HG02588 (cell line): ENCODE data around the gene CREBL2.
"Not testable (repeated sequence)": the region's sequence is repeated elsewhere in the genome, so short reads cannot be mapped to it uniquely, and the experiment has no call there.

Source experiments
- ATAC-seq: cut with Tn5 transposase; IDR thresholded peaks from one replicate; pipeline ENCODE4 v1.9.1; 2021; ENCODE audit warnings: mild to moderate bottlenecking, moderate library complexity; ENCODE audit not compliant: unreplicated experiment

The CREBL2 gene

GRCh38 chr12:12611512-12612306, at the start of gene CREBL2:
Gene CREBL2 (plus strand): TSS chr12:12611876. CDS start chr12:12612173, 297 bp downstream.
- peak; percentile 78 for ATAC-seq

DNA sequence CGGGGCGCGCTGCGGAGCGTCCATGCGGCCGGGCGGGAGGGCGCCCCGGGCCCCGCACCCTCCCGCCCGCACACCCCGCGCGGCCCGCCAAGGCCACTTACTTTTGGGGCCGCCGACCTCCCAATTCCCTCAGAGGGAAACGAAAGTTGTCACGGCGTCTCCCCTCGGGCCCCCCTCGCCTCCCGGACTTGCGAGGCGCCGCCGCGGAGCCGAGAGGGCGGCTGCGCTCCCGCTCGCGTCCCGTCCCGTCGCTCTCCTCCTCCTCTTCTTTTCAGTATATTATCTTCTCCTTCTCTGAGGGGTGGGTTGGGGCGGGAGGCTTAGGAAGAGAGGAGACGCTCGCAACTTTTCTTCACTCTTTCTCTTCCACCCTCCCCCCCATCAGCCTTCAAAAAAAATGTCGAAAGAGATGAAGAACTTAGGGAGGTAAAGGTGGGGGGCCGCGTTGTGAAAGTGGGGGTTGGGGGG, 49.6 kb upstream of the CREBL2 start:
- ATAC-seq, result no peak

GRCh38 chr12:12562585-12563261, 49.0 kb upstream of the CREBL2 start, which contains the start of gene DUSP16:
Gene DUSP16 (minus strand): TSS chr12:12562863. CDS start chr12:12521098, 41,765 bp downstream.
- peak; percentile 78 for ATAC-seq

- ATAC-seq, result no peak
Observed at GRCh38 chr12:12563290-12563928, 48.3 kb upstream of the CREBL2 start.

DNA sequence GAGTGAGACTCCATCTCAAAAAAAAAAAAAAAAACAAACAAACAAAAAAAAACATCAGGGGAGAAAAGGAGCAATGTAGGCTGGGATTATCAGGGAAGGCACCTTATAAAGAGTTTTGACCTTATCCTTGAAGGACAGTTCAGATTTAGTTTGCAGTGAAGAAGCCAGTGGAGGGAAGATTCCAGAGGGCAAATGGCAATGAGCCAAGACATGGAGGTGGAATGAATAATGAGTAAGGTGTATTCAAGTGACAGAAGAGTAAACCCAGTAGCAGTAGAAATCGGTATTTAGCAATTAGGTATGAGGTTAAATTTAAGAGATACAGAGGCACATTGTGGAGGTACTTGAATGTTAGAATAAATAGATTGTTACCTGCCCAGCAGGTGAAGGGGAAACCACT, 46.8 kb upstream of the CREBL2 start:
- ATAC-seq, result no peak

- ATAC-seq, result not testable (repeated sequence)
Observed at GRCh38 chr12:12565971-12566370, 45.7 kb upstream of the CREBL2 start.

- no peak for ATAC-seq
Observed at GRCh38 chr12:12572659-12573058, 39.0 kb upstream of the CREBL2 start.

GRCh38 chr12:12577786-12578185, 33.9 kb upstream of the CREBL2 start:
- ATAC-seq, result no peak

- not testable (repeated sequence) for ATAC-seq
Observed at GRCh38 chr12:12580716-12581115, 31.0 kb upstream of the CREBL2 start.

DNA sequence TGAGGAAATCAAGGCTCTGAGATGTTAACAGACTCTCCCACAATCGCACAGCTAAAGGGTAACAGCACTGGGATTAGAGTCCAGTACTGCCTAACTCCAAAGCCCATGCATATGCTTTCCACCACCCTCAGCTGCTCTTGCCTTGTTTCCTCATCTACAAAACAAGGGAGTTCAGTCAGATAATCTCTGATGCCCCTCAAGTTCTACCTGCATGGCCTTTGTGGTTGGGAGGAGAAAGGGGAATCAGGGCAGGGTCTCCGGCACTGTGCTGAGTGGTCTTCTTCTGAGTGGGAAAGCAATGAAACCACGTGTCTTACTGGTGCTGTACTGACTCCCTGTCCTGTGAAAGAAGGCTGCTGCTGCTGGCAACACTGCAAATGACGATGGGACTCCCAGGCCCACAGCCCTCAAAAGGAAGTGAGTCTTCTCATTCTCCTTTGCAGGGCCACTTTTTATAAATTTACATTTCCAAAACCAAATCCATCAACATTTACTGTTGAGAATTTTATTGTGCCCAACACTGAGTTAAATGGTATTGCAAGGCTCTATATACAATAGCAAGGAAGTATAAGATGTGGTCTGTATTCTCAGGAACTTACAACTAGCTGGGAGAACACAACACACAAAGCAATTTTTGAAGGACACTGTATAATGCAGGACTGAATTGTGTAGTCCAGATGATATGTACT, 29.3 kb upstream of the CREBL2 start:
- ATAC-seq, result no peak

GRCh38 chr12:12582895-12583303, 28.8 kb upstream of the CREBL2 start:
- peak; percentile 88 for ATAC-seq

DNA sequence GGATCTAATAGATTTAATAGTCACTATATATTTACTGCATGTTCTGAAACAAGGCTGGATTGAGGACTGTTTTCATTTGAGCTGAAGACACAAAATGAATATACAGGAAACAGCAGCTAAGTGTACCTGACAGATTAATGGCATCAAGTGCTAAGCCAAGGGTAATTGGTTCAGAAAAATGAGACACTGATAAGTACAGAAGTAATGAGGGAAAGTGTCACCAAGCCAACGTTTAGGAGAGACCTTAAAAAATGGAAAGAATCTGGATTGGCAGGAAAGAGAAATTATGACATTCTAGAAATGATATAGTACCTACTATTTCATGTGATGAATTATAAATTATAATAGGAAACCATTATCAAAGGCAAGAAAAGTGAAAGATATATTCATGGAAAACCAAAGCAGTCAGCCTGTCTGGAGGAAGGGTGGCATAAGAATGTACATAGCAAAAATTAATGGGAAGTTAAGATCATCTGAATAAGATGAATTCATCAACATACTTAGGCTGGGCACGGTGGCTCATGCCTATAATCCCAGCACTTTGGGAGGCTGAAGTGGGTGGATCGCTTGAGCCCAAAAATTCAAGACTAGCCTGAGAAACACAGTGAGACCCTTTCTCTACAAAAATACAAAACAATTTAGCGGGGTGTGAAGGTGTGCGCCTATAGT, 28.0 kb upstream of the CREBL2 start:
- ATAC-seq, result no peak

DNA sequence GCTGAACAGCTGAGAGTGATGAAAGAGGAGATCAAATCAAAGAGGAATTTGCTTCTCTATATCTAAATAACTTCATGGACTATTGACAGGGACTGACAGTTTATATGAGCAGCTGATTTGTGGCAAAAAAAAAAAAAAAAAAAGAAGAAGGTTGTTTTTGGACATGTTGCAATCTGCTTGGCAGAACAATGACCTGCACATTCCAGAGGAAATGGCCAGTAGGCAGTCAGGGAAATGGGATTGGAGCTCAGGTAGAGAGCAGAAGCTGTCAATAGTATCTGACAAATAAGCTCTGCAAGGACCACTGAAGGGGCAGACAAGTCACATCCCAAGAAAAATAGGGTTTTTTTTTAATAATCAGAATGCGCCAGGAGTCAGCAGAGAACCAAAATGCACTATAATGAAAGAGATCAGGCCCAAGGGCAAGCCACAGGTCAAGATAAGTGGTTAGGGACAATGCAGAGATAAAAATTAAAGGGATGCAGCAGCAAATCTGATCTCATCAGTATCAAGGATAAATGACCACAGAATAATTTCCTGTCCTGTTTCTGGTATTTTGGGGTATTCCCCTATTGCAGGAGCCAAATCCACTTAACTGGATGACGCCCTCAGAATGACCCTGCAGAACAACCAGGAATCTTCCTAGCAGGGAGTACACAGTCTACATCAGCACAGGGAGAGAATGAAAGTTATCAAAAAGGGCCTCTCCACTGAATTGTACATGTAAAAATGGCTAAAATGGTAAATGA, 26.4 kb upstream of the CREBL2 start:
- ATAC-seq, result no peak

DNA sequence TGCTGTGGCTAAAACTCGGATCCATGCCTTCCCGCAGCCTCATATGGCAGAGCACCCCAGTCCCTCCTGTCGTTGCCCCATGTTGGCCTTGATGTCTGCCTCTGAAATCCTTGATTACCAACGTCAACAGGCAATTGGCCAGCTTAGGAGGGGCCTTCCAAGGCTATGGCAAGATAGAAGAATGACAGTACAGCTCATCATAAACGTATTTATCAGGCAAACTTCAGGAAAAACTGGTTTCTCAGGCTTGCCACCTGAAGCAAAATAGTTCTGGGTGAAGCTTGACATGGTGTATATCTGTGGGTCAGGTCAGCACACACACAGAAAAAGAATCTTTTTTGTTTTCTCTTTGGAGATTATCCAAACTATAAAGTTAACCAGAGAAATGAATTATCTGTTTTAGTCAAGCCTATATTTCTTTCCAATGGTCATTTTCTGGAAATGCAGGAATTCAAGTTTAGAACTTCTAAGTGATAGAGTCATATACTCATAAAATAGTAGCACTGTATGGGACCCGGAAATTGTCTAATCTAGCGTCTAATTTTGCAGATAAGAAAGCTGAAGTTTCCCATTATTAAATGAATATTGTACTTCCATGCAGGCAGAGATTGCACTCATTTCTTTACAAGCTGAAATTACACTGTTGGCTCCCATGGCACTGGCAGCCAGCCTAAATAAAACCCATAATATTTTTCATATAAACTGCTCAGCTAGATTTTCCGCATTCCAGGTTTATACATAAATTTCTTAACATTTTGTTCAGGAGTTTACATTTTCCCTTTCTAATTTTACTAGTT, 24.6 kb upstream of the CREBL2 start:
- no peak for ATAC-seq

DNA sequence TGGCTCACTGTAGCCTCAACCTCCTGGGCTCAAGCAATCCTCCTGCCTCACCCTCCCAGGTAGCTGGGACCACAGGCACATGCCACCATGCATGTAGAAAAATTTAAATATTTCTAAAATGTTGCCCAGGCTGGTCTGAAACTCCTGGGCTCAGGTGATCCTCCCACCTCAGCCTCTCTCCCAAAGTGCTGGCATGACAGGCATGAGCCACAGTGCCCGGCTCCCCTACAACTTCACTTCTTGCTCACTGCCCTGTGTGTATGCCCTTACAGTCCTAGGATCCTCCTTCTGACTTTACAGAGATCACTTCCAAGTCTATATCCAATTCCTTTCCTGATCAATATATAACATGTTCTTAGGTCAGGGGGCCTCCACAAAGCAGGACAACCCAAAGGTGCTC, 23.8 kb upstream of the CREBL2 start:
- no peak for ATAC-seq

GRCh38 chr12:12588436-12588835, 23.2 kb upstream of the CREBL2 start:
- not testable (repeated sequence) for ATAC-seq

DNA sequence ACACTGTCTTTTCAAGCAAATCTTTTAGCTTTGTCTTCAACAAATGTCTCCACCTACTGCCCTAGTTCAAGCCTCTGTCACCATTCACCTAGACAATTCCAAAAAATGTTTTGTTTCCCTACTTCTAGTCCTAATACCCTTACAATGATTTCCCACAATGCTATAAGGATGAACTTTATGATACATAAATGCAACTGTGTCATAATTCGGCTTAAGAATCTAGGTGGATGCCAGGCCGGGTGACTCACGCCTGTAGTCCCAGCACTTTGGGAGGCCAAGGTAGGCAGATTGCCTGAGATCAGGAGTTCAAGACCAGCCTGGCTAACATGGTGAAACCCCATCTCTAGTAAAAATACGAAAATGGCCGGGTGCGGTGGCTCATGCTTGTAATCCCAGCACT, 20.7 kb upstream of the CREBL2 start:
- ATAC-seq, result no peak

DNA sequence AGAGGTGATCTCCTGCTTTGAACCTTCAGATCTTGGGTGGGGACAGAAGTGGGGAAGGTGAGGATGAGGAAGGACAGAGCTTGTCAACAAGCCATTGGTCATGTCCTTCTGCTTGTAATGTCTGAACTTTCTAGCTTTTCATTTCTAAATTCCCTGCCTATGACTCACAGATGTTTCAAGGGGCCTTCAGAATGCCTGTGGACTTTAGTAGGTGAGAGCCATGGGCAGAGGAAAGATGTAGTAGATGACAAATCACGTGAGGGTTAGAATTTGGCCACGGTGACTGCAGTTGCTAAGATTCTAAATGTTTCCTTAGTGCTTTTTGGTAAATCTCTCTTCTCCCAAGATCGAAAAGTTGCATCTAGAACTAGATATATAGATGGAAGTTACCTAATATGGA, 18.7 kb upstream of the CREBL2 start:
- ATAC-seq, result no peak

DNA sequence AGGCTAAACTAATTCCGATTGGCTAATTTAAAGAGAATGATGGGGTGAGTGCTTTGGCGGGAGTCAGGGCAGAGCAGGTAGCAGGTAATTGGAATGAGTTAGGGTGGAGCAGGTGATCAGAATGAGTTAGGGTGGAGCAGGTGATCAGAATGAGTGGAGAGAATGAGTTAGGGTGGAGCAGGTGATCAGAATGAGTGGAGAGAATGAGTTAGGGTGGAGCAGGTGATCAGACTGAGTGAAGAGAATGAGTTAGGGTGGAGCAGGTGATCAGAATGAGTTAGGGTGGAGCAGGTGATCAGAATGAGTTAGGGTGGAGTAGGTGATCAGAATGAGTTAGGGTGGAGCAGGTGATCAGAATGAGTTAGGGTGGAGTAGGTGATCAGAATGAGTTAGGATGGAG, 15.7 kb upstream of the CREBL2 start:
- ATAC-seq, result not testable (repeated sequence)
